ENCODE measurements around the gene ZNF236. TPM values are rescaled to one million over a fixed set of nuclear protein-coding genes. Genes with fewer than 3 reads are reported as not detected.
"Not testable (repeated sequence)": the region's sequence is repeated elsewhere in the genome, so short reads cannot be mapped to it uniquely, and the experiment has no call there.

Gene ZNF236
- total RNA-seq, result 10 to 100 TPM; 13.4 to 38.0 (median 15.1) TPM

GRCh38 chr18:76822506-76823160 is at the start of gene ZNF236:
Gene ZNF236, plus strand, starts transcription at chr18:76822557. Its CDS starts 51 bp downstream, at chr18:76822608.
- H3K36me3 ChIP-seq, result no peaks in the 10 kb centered on the region
- H3K4me1 ChIP-seq, result peaks cover 38% of the 10 kb centered on the region
- WGBS, result no CpG with 5 or more reads among the region's 113 CpGs
- peak within 1 kb of the TSS; percentile 79 for H3K4me3 ChIP-seq
- H3K27ac ChIP-seq, result peak within 1 kb of the TSS; percentile 94
- H3K27me3 ChIP-seq, result no peaks in the 10 kb centered on the region
- no peaks in the 10 kb centered on the region for H3K9me3 ChIP-seq
- peak; percentile 75 to 86 for DNase-seq (ENCODE audit: low spot score in 2 of 2)
- TF ChIP-seq CTCF (IDR thresholded peaks at IDR 0.05) (no peak), POLR2A (IDR thresholded peaks at IDR 0.05) (peak in 1 of 2 donors; percentile 48)

- Histone ChIP-seq H3K4me3 (no peak overlapping the region), H3K27me3 (no peaks in the 10 kb centered on the region), H3K27ac (no peak overlapping the region), H3K36me3 (no peaks in the 10 kb centered on the region), H3K4me1 (no peaks in the 10 kb centered on the region), H3K9me3 (no peaks in the 10 kb centered on the region)
- no peak for DNase-seq (ENCODE audit: low spot score in 2 of 2)
- TF ChIP-seq POLR2AphosphoS5 (IDR thresholded peaks at IDR 0.05), result no peak
- TF ChIP-seq POLR2A (IDR thresholded peaks at IDR 0.05), result no peak
- WGBS, result 92% methylated on average over 8 of the region's 8 CpGs
Observed at GRCh38 chr18:76772665-76773064, 49.7 kb upstream of the ZNF236 start.

GRCh38 chr18:76777036-76777435 is 45.3 kb upstream of the ZNF236 start:
- WGBS, result 93% methylated on average over 17 of the region's 22 CpGs
- not testable (repeated sequence) for H3K4me1 ChIP-seq; H3K9me3 ChIP-seq; DNase-seq (ENCODE audit: low spot score in 2 of 2); H3K27ac ChIP-seq; H3K36me3 ChIP-seq; H3K27me3 ChIP-seq; H3K4me3 ChIP-seq

- 91% methylated on average over 29 of the region's 29 CpGs for WGBS
- DNase-seq (ENCODE audit: low spot score in 2 of 2), result no peak
- Histone ChIP-seq H3K36me3 (no peaks in the 10 kb centered on the region), H3K27ac (no peak overlapping the region), H3K4me1 (no peaks in the 10 kb centered on the region), H3K27me3 (peaks cover 8% of the 10 kb centered on the region), H3K9me3 (no peaks in the 10 kb centered on the region), H3K4me3 (no peak overlapping the region)
- TF ChIP-seq POLR2AphosphoS5 (IDR thresholded peaks at IDR 0.05), result no peak
- TF ChIP-seq CTCF (IDR thresholded peaks at IDR 0.05), result no peak
- TF ChIP-seq POLR2A (IDR thresholded peaks at IDR 0.05), result no peak
- TF ChIP-seq EP300 (IDR thresholded peaks at IDR 0.05), result no peak
Observed at GRCh38 chr18:76783786-76784484, 38.4 kb upstream of the ZNF236 start.

- no peaks in the 10 kb centered on the region for H3K36me3 ChIP-seq
- no peak overlapping the region for H3K4me3 ChIP-seq
- no peak for DNase-seq (ENCODE audit: low spot score in 2 of 2)
- no peak overlapping the region for H3K27ac ChIP-seq
- H3K27me3 ChIP-seq, result peaks cover 8% of the 10 kb centered on the region
- TF ChIP-seq POLR2A (IDR thresholded peaks at IDR 0.05) (no peak), POLR2AphosphoS5 (IDR thresholded peaks at IDR 0.05) (no peak), EP300 (IDR thresholded peaks at IDR 0.05) (no peak), CTCF (IDR thresholded peaks at IDR 0.05) (no peak)
- H3K9me3 ChIP-seq, result no peaks in the 10 kb centered on the region
- no peaks in the 10 kb centered on the region for H3K4me1 ChIP-seq
- 81% methylated on average over 6 of the region's 6 CpGs for WGBS
Observed at GRCh38 chr18:76785872-76786271, 36.5 kb upstream of the ZNF236 start.

- no peak for DNase-seq (ENCODE audit: low spot score in 2 of 2)
- peaks cover 4% of the 10 kb centered on the region for H3K27me3 ChIP-seq
- no peaks in the 10 kb centered on the region for H3K36me3 ChIP-seq
- H3K27ac ChIP-seq, result no peak overlapping the region
- H3K9me3 ChIP-seq, result peaks cover 6% of the 10 kb centered on the region
- H3K4me3 ChIP-seq, result no peak overlapping the region
- 95% methylated on average over 14 of the region's 36 CpGs for WGBS
- H3K4me1 ChIP-seq, result no peaks in the 10 kb centered on the region
- no peak for TF ChIP-seq EP300 (IDR thresholded peaks at IDR 0.05)
- no peak for TF ChIP-seq POLR2A (IDR thresholded peaks at IDR 0.05)
- no peak for TF ChIP-seq POLR2AphosphoS5 (IDR thresholded peaks at IDR 0.05)
- TF ChIP-seq CTCF (IDR thresholded peaks at IDR 0.05), result no peak
Observed at GRCh38 chr18:76788571-76789317, 33.6 kb upstream of the ZNF236 start.

Measured in suprapubic skin (tissue), 4 donors.